K562 (cell line): Measurements from ENCODE around the gene OR2B6. TPM values are rescaled to one million over a fixed set of nuclear protein-coding genes. Genes with fewer than 3 reads are reported as not detected.
A peak's percentile ranks its signal among the peaks of the same experiment; 100 is the strongest.

Experiments
- ATAC-seq: fragments of 200-7000 bp; cut with Tn5 transposase; 3 replicates; pipeline ENCODE4 v1.9.1; 2020; ENCODE audit warnings: moderate library complexity
- Bru-seq: library from RNA; stranded (reverse); fragments of 400-500 nt; gene quantifications from one replicate; lab custom pipeline; 2021; lab: Mats Ljungman, UMichigan
- BruChase-seq, 2 experiments: library from RNA; stranded (reverse); fragments of 400-500 nt; gene quantifications; one replicate each; lab custom pipeline; 2021; lab: Mats Ljungman, UMichigan
- BruUV-seq: library from RNA; stranded (reverse); fragments of 400-500 nt; replicated peaks from 2 replicates; lab custom pipeline; 2021; lab: Mats Ljungman, UMichigan
- CTCF ChIA-PET: fragments of 300-600 bp; formaldehyde crosslinking; extraction: SDS; loops from one replicate; lab custom pipeline; 2021; ENCODE audit warnings: low intra/inter-chr PET ratio; lab: Yijun Ruan, JAX
- POLR2A ChIA-PET: fragments of 300-600, 350-650 bp; sonication (Branson Sonifier 250); formaldehyde crosslinking; extraction: SDS; loops from one replicate; lab custom pipeline; 2021; ENCODE audit warnings: antibody characterized with exemption, inconsistent platforms; lab: Yijun Ruan, JAX
- DNase-seq, 4 experiments: peaks; one replicate each; pipeline versions ENCODE4 v3.0.0 to v3.0.0-alpha.2; 2011 to 2018; ENCODE audit warnings: low spot score in 3 of 4, mixed read lengths in 3 of 4; ENCODE audit errors: extremely low read depth in 1 of 4
- FAIRE-seq: peaks from 2 replicates; lab custom pipeline; 2011; peaks lifted over from hg19 to GRCh38; lab: Jason Lieb, UNC
- H2AFZ ChIP-seq: 2 replicates; pipeline ENCODE4 v1.6.0; 2011; ENCODE audit warnings: low read depth, low read length, control low read depth, inconsistent platforms
- H3K27ac ChIP-seq: fragments of 200-600 bp; 3 replicates; pipeline ENCODE4 v1.8.0; 2011; ENCODE audit warnings: low read depth, mild to moderate bottlenecking, control low read depth, inconsistent platforms, low read length, moderate library complexity, mixed read lengths; ENCODE audit errors: extremely low read depth
- H3K27me3 ChIP-seq, 2 experiments: fragments of 300-600 bp in 1 of 2; 2 replicates in 1 of 2; 3 replicates in 1 of 2; pipeline versions ENCODE4 v1.6.0 to v1.8.0; 2011; ENCODE audit warnings: inconsistent platforms in 2 of 2, low read length in 2 of 2, mild to moderate bottlenecking in 1 of 2, mixed read lengths in 1 of 2, moderate library complexity in 1 of 2; ENCODE audit not compliant: control insufficient read depth in 2 of 2, insufficient read depth in 2 of 2
- H3K36me3 ChIP-seq: fragments of 300-600 bp; 3 replicates; pipeline ENCODE4 v1.8.0; 2011; ENCODE audit warnings: mild to moderate bottlenecking, low read length, inconsistent platforms; ENCODE audit not compliant: control insufficient read depth, insufficient read depth
- H3K4me1 ChIP-seq, 2 experiments: fragments of 200-600 bp in 1 of 2; replicated peaks in 1 of 2; 2 replicates in 1 of 2; 3 replicates in 1 of 2; pipeline versions ENCODE4 v1.5.1 to v1.8.0; 2011; ENCODE audit warnings: inconsistent platforms in 2 of 2, low read length in 2 of 2, mild to moderate bottlenecking in 1 of 2, mixed read lengths in 1 of 2, moderate library complexity in 1 of 2; ENCODE audit not compliant: control insufficient read depth in 2 of 2, insufficient read depth in 2 of 2
- H3K4me2 ChIP-seq: 2 replicates; pipeline ENCODE4 v1.6.1; 2011; ENCODE audit warnings: low read length, control low read depth, inconsistent platforms, mixed read lengths; ENCODE audit not compliant: insufficient read depth
- H3K4me3 ChIP-seq: fragments of 200-600 bp; sonication (generic), shearing (Covaris generic); 2 replicates; pipeline ENCODE4 v1.5.1; 2016; ENCODE audit warnings: control low read depth, inconsistent platforms
- H3K79me2 ChIP-seq: fragments of 200-600 bp; 3 replicates; pipeline ENCODE4 v1.8.0; 2011; ENCODE audit warnings: low read length, inconsistent platforms; ENCODE audit not compliant: control insufficient read depth, insufficient read depth
- H3K9ac ChIP-seq, 2 experiments: 2 replicates each; pipeline versions ENCODE4 v1.6.0 to v1.6.1; 2011; ENCODE audit warnings: low read depth in 2 of 2, low read length in 2 of 2, control low read depth in 1 of 2, inconsistent platforms in 1 of 2, mild to moderate bottlenecking in 1 of 2, mixed read lengths in 1 of 2; ENCODE audit not compliant: insufficient read depth in 1 of 2
- H3K9me1 ChIP-seq: one replicate; pipeline ENCODE4 v1.6.0; 2011; ENCODE audit warnings: inconsistent platforms, mild to moderate bottlenecking, low read length, moderate library complexity; ENCODE audit not compliant: control insufficient read depth, insufficient read depth
- H3K9me3 ChIP-seq: replicated peaks from 2 replicates; pipeline ENCODE4 v1.5.1; 2011; ENCODE audit warnings: low read depth, low read length, inconsistent platforms; ENCODE audit not compliant: control insufficient read depth, insufficient read depth
- H4K20me1 ChIP-seq: replicated peaks from 2 replicates; pipeline ENCODE4 v1.6.1; 2011; ENCODE audit warnings: low read length, inconsistent platforms, mixed read lengths; ENCODE audit not compliant: control insufficient read depth, insufficient read depth
- EP400 ChIP-seq: fragments of 450-650 bp; IDR thresholded peaks from 2 replicates; pipeline ENCODE4 v1.6.1; 2017; ENCODE audit warnings: antibody characterized with exemption, mild to moderate bottlenecking, moderate library complexity
- RBM17 ChIP-seq: fragments of 200-400 bp; formaldehyde crosslinking; IDR thresholded peaks from 2 replicates; pipeline ENCODE4 v1.6.1; 2017; ENCODE audit warnings: low read depth, mild to moderate bottlenecking, low read length, borderline replicate concordance
- ZBTB49 ChIP-seq: sonication (generic); formaldehyde crosslinking; IDR thresholded peaks from 2 replicates; pipeline ENCODE4 v1.8.0; 2022; ENCODE audit warnings: missing genetic modification reagents, mild to moderate bottlenecking, borderline replicate concordance
- WGBS: fragments of 100-300 bp; shearing (Covaris generic); methylation state at CpG from one replicate; pipeline ENCODE4 v1.1.6; 2016; ENCODE audit warnings: low coverage, mixed read lengths; ENCODE audit not compliant: insufficient coverage; ENCODE audit errors: missing lambda C conversion rate; 5-methylcytosine and 5-hydroxymethylcytosine counted together
- in situ Hi-C: fragments of 300-500 bp; cut with MboI; formaldehyde crosslinking; loops from 4 replicates; pipeline ENCODE4 v1.15.0; 2018; ENCODE audit warnings: inconsistent platforms, mixed read lengths
- intact Hi-C: fragments of 100-400 bp; cut with micrococcal nuclease; formaldehyde crosslinking; loops from 2 replicates; pipeline ENCODE4 v1.14.2; 2022
- long read RNA-seq, 3 experiments: library from polyadenylated mRNA in 2 of 3; library from RNA in 1 of 3; unstranded in 2 of 3; stranded (forward) in 1 of 3; transcript quantifications; one replicate each; pipeline ENCODE4 v2.0.0, GENCODE V29; 2019 to 2022
- polyA minus RNA-seq, 3 experiments: library from RNA; depleted of rRNA, polyadenylated mRNA; stranded (reverse); fragments of >200 nt; gene quantifications; 2 replicates each; pipeline ENCODE4 v1.2.3, GENCODE V29; 2011
- polyA plus RNA-seq, 8 experiments: library from polyadenylated mRNA; depleted of rRNA in 4 of 8; stranded (reverse) in 5 of 8; unstranded in 3 of 8; fragments of >200 nt; fragmentation: Nextera tagmentation in 2 of 8; fragmentation: Illumina TruSeq in 1 of 8; extraction: Ambion mirVana in 2 of 8; extraction: Trizol in 1 of 8; gene quantifications; 2 replicates each; pipeline versions ENCODE4 v1.2.1 to v1.2.3, GENCODE V29; 2011 to 2014; ENCODE audit warnings: inconsistent platforms in 1 of 8, missing spikeins in 1 of 8
- total RNA-seq, 7 experiments: library from RNA; depleted of rRNA in 6 of 7; stranded (reverse); fragments of >200 nt in 6 of 7; fragmentation: Illumina TruSeq in 2 of 7; extraction: Trizol in 2 of 7; gene quantifications; 2 replicates each; pipeline versions ENCODE4 v1.2.1 to v1.2.3, GENCODE V29; 2011 to 2021; ENCODE audit warnings: low replicate concordance in 1 of 7

OR2B6 gene
- 50.3 and 101 TPM in 2 replicates for total RNA-seq (2011; cell fraction: chromatin; rRNA removed; ENCODE audit: low replicate concordance)
- 16.7 and 40.0 TPM in 2 replicates for total RNA-seq (2011; cell fraction: nucleolus; rRNA removed)
- 128 and 218 TPM in 2 replicates for total RNA-seq (2011; cell fraction: nucleoplasm; rRNA removed)
- total RNA-seq (2014; rRNA removed) (2.3 and 4.3 TPM in 2 replicates), total RNA-seq (2014; rRNA removed; fragmentation: Illumina TruSeq; extraction: Trizol) (6.4 and 8.3 TPM in 2 replicates), total RNA-seq (2015; rRNA removed; fragmentation: Illumina TruSeq; extraction: Trizol) (3.2 and 4.0 TPM in 2 replicates), total RNA-seq (2021) (4.2 and 4.4 TPM in 2 replicates), polyA plus RNA-seq (2011; rRNA removed) (18.7 and 24.2 TPM in 2 replicates), polyA plus RNA-seq (2014; fragmentation: Illumina TruSeq; extraction: Trizol) (8.7 and 12.0 TPM in 2 replicates), polyA plus RNA-seq (2014; fragmentation: Nextera tagmentation; extraction: Ambion mirVana) (1 to 10 TPM; 1.9 to 2.4 TPM), polyA plus RNA-seq (2014; rRNA removed) (11.7 and 15.2 TPM in 2 replicates), polyA minus RNA-seq (2011; rRNA and poly(A)+ RNA removed) (15.7 and 16.4 TPM in 2 replicates), Bru-seq, nascent RNA (percentile 79 among the genes with signal in this experiment), BruChase-seq, experiment 1, labeled RNA remaining after a 2-hour chase (percentile 95 among the genes with signal in this experiment), BruChase-seq, experiment 2, labeled RNA remaining after a 6-hour chase (percentile 92 among the genes with signal in this experiment)
- 3.5 and 10.2 TPM in 2 replicates for polyA plus RNA-seq (2011; cell fraction: cytosol; rRNA removed)
- polyA plus RNA-seq (2011; cell fraction: nucleus; rRNA removed) = 131 and 142 TPM in 2 replicates
- 2.2 and 10.6 TPM in 2 replicates for polyA plus RNA-seq (2012)
- polyA minus RNA-seq (2011; cell fraction: cytosol; rRNA and poly(A)+ RNA removed) = 1.8 and 2.5 TPM in 2 replicates
- 26.7 and 27.9 TPM in 2 replicates for polyA minus RNA-seq (2011; cell fraction: nucleus; rRNA and poly(A)+ RNA removed)
- long read RNA-seq, experiment 1, partial matches to known transcripts = 0 of 2 reads
- long read RNA-seq, experiment 1, other reads (novel, unspliced or antisense) = 0 of 2 reads
- long read RNA-seq, experiment 2, partial matches to known transcripts = 0 of 8 reads
- long read RNA-seq, experiment 2, other reads (novel, unspliced or antisense) = 7 of 8 reads
- long read RNA-seq, experiment 3, partial matches to known transcripts = 0 of 8 reads
- long read RNA-seq, experiment 3, other reads (novel, unspliced or antisense) = 7 of 8 reads

DNA sequence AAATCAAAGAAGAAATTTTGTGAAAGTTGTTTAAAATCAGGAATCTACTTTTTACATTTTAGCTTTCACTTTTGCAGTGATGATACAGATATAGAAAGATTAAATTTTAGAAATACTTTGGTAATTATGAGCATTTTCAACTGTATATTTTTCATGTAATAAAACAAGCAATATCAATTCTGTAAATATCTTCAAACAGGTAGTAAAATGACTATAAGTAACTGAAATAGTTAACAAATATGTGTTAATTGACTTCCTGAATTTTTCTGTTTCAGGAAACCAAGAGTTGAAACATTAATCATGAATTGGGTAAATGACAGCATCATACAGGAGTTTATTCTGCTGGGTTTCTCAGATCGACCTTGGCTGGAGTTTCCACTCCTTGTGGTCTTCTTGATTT lies at the start of gene OR2B6:
TSS of gene OR2B6 (plus strand) at position 301 of the 400 bp plus-strand sequence. CDS start at position 301, 0 bp downstream.
- peaks cover 53% of the 10 kb centered on the region for H3K36me3 ChIP-seq
- in situ Hi-C loops (no loop called here), intact Hi-C loops (no loop called here)
- no peak within 1 kb of the TSS for H2AFZ ChIP-seq
- H4K20me1 ChIP-seq = no peaks in the 10 kb centered on the region
- no peaks in the 10 kb centered on the region; the same call in 2 of the 3 replicates for H3K79me2 ChIP-seq
- no peak within 1 kb of the TSS for H3K4me3 ChIP-seq
- no peak within 1 kb of the TSS for H3K4me2 ChIP-seq
- no peak for ATAC-seq
- H3K4me1 ChIP-seq = peaks cover 0 to 1% of the 10 kb centered on the region in 2 experiments; a peak in 2 of 5 replicates
- H3K27me3 ChIP-seq = no peaks in the 10 kb centered on the region
- ChIA-PET CTCF (no interaction called here), POLR2A (interaction anchor here (0.9 to 1.3 kb wide), 3 partner anchors 8 to 14 kb away, joined by 3 read pairs; no protein-coding TSS in a partner anchor)
- no TSS peak for BruUV-seq
- no peak for DNase-seq
- 29% methylated on average over 1 of the region's 1 CpG for WGBS
- FAIRE-seq = no peak
- H3K9ac ChIP-seq = no peak within 1 kb of the TSS; a peak in 1 of 4 replicates
- H3K9me1 ChIP-seq = no peaks in the 10 kb centered on the region
- no peak within 1 kb of the TSS for H3K27ac ChIP-seq
- H3K9me3 ChIP-seq = no peaks in the 10 kb centered on the region
- TF ChIP-seq RBM17 (no peak), EP400 (0 out of 2 replicates have a peak, but pooled peaks have one; percentile 8), ZBTB49 (CRISPR knock-in tag) (no peak)
